Progenitor cell of endocrine pancreas (in vitro differentiated cells): ENCODE results near the gene SLC3A2. TPM values are rescaled to one million over a fixed set of nuclear protein-coding genes. Genes with fewer than 3 reads are reported as not detected.
A peak's percentile ranks its signal among the peaks of the same experiment; 100 is the strongest.
"Not testable (repeated sequence)": the region's sequence is repeated elsewhere in the genome, so short reads cannot be mapped to it uniquely, and the experiment has no call there.

Source experiments
- DNase-seq: peaks from one replicate; pipeline ENCODE4 v3.0.0; 2021; ENCODE audit warnings: low spot score; ENCODE audit not compliant: unreplicated experiment
- H3K27ac Mint-ChIP-seq: 2 replicates; pipeline ENCODE4 v1.8.0; 2021; ENCODE audit warnings: mild to moderate bottlenecking, moderate library complexity, mixed read lengths
- H3K27me3 Mint-ChIP-seq: 2 replicates; pipeline ENCODE4 v1.8.0; 2021; ENCODE audit warnings: mixed read lengths
- H3K36me3 Mint-ChIP-seq: 2 replicates; pipeline ENCODE4 v1.8.0; 2022; ENCODE audit warnings: mixed read lengths; ENCODE audit not compliant: insufficient read depth
- H3K4me1 Mint-ChIP-seq: 2 replicates; pipeline ENCODE4 v1.8.0; 2021; ENCODE audit warnings: low read depth, mixed read lengths
- H3K4me3 Mint-ChIP-seq: 2 replicates; pipeline ENCODE4 v1.8.0; 2021; ENCODE audit warnings: low read depth, mild to moderate bottlenecking, moderate library complexity, mixed read lengths
- H3K9me3 Mint-ChIP-seq: 2 replicates; pipeline ENCODE4 v1.8.0; 2021; ENCODE audit warnings: low read depth, mixed read lengths
- CTCF ChIP-seq: fragments of 200-600 bp; sonication (generic); IDR thresholded peaks from one replicate; pipeline ENCODE4 v1.5.0; 2021; ENCODE audit warnings: antibody characterized with exemption, mild to moderate bottlenecking; ENCODE audit not compliant: unreplicated experiment
- total RNA-seq: library from RNA; stranded (reverse); gene quantifications from 2 replicates; pipeline ENCODE4 v1.2.1, GENCODE V29; 2021

SLC3A2 gene
- total RNA-seq, 1 donor from 2014 or later: 140 TPM

GRCh38 chr11:62860835-62861563, 19.7 kb upstream of the SLC3A2 start:
- no peak for DNase-seq
- no peak for TF ChIP-seq CTCF
- H3K27me3 Mint-ChIP-seq: no peaks in the 10 kb centered on the region
- peaks cover 1% of the 10 kb centered on the region for H3K36me3 Mint-ChIP-seq
- peak overlapping the region; percentile 89 for H3K27ac Mint-ChIP-seq
- H3K4me1 Mint-ChIP-seq: peaks cover 36% of the 10 kb centered on the region
- no peak overlapping the region for H3K4me3 Mint-ChIP-seq
- no peaks in the 10 kb centered on the region for H3K9me3 Mint-ChIP-seq

GRCh38 chr11:62861564-62862192, 19.0 kb upstream of the SLC3A2 start:
- Mint-ChIP-seq H3K4me1 (peaks cover 36% of the 10 kb centered on the region), H3K27ac (peak overlapping the region; percentile 59)
- H3K9me3 Mint-ChIP-seq, H3K36me3 Mint-ChIP-seq, H3K27me3 Mint-ChIP-seq, H3K4me3 Mint-ChIP-seq, DNase-seq: not testable (repeated sequence)

GRCh38 chr11:62863687-62864335, 16.9 kb upstream of the SLC3A2 start:
- Mint-ChIP-seq H3K27me3 (no peaks in the 10 kb centered on the region), H3K9me3 (no peaks in the 10 kb centered on the region), H3K27ac (peak overlapping the region; percentile 20), H3K36me3 (peaks cover 3% of the 10 kb centered on the region), H3K4me1 (peaks cover 24% of the 10 kb centered on the region), H3K4me3 (no peak overlapping the region)
- DNase-seq: no peak
- TF ChIP-seq CTCF: no peak

GRCh38 chr11:62865635-62866034, 15.1 kb upstream of the SLC3A2 start:
- DNase-seq: no peak
- peaks cover 9% of the 10 kb centered on the region for H3K4me1 Mint-ChIP-seq
- H3K27ac Mint-ChIP-seq: no peak overlapping the region

GRCh38 chr11:62874851-62875250, 5.8 kb upstream of the SLC3A2 start:
- no peak overlapping the region for H3K27ac Mint-ChIP-seq
- no peak for TF ChIP-seq CTCF
- no peak overlapping the region for H3K4me3 Mint-ChIP-seq
- H3K36me3 Mint-ChIP-seq: peaks cover 2% of the 10 kb centered on the region
- H3K4me1 Mint-ChIP-seq: peaks cover 23% of the 10 kb centered on the region
- no peaks in the 10 kb centered on the region for H3K9me3 Mint-ChIP-seq
- H3K27me3 Mint-ChIP-seq: no peaks in the 10 kb centered on the region
- DNase-seq: no peak

More at GRCh38 chr11:62865635-62866034, 15.1 kb upstream of the SLC3A2 start:
- H3K27me3 Mint-ChIP-seq: no peaks in the 10 kb centered on the region
- peaks cover 2% of the 10 kb centered on the region for H3K36me3 Mint-ChIP-seq
- TF ChIP-seq CTCF: no peak
- no peak overlapping the region for H3K4me3 Mint-ChIP-seq
- H3K9me3 Mint-ChIP-seq: no peaks in the 10 kb centered on the region
